Tongue (tissue), 2 donors: Measurements from ENCODE around the gene POU3F2. TPM values are rescaled to one million over a fixed set of nuclear protein-coding genes. Genes with fewer than 3 reads are reported as not detected.

Experiments used
- DNase-seq: peaks from one replicate; pipeline ENCODE4 v3.0.0-alpha.2; 2015
- total RNA-seq: library from RNA; depleted of rRNA; stranded (reverse); fragments of >200 nt; gene quantifications from one replicate; pipeline ENCODE4 v1.2.3, GENCODE V29; 2014

POU3F2 gene
- total RNA-seq, 1 donor from 2014 or later = 0.41 TPM

DNA sequence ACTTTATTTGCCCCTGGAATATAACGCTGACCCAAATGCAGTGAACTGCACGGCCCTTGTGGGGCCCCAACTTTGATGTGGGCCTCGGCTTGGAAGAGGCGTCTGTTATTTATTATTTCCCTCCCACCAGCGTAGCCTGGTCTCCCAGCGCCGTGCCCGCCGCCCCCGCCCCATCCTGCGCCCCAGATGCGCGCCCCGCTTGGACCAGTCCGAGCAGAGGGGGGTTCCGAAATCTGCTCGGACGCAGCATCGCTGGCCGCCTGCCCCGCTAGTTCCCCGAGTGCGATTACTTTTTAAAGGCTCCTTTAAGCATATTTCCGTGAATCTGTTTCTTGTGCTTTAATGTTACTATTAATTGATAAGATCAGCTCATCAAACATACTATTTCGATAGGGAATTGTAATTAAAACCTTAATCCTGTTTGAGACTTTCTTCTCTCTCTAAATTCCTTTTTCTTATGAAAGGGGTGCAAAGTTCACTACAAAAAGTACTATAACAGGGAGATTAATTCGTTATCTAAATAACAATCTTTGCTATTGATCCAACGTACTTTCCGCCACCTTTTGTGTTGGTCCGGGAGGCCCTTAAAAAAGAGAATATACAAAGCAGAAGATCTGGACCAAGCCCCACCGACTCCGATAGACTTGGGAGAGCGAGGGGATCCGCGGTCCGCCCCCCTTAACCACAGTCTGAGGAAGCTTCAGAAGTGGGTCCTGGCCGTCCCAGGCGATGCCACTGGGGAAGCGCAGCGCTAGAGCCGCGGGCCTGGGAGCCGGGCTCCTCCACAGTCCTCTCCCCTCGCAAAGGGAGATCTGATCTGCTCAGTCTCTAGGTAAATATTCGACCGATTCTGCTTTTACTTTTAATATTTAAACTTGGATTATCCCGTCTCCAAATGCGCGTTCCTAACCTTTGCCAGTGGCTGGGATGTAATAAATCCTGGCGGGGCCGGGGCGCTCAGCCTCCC, 10.2 kb downstream of the POU3F2 start:
- no peak for DNase-seq

GRCh38 chr6:98845211-98846020, 11.0 kb downstream of the POU3F2 start:
- peak; percentile 93 for DNase-seq

DNA sequence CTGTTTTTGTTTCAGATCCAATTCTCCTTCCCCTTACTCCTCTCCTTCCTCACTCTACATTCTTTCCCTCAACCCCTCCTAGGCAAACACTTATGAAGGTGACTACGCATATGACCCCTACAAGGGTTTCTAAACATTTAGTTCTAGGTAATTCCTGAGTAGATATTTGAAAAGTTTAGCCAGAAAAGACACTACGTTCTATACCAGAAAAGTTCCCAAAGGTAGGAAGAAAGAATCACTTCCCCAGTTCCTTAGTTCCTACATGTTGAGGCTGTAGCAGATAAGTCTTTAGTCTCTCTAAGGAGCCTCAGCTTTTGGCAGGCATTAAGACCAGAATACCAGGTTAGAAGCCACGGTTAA, 11.6 kb downstream of the POU3F2 start:
- DNase-seq = no peak

DNA sequence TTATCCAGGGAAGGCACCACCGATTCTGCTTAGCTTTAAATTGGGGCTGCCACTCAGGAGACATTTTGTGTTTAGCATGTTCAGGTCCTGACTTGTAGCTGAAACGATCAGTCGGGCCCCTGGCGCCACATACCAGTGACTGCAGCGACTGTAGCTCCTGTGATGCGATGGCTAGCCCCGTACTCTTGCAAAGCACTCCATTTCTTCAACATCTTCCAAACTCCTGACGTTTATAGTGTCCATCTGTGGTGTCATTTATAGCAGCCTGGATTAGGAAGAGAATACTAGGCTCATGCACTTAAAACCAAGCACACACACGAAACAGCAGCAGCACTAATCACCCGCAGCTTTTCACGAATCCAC, 13.0 kb downstream of the POU3F2 start:
- DNase-seq = no peak

DNA sequence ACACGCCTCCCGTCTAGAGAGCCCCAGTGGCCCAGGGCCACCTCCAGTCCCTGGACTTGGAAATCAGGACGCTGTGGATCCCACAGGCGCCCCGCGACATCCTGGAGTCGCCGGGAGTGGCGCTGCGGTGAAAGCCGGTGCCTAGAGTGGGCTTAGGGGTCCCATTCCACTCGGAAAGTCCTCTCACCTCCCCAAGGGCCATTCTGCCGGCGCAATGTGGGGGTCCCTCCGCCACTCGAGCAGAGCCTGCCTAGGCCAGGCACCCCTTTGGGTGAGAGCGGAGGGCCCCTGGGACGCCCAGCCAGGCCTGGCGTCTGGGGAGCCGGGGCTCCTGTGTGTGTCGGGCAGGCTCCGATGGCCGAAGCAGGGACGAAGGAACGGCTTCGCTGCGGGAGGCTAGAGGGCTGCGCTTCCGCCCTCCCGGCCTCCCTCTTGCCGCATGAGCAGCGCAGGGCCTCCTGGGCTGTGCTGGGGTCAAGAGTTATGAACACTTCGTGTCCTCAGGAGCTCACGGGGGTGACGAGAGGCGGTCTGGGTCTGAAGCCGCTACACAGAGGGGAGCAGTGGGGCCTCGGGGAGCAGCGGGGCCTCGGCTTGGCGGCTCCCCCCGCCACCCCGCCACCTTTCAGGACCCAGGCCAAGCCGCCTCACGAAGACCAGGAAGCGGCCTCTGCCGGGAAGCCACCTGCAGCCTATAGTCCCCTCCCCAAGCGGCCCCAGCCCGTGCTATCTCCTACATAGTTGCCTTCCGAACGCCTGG, 13.6 kb downstream of the POU3F2 start:
- no peak for DNase-seq

DNA sequence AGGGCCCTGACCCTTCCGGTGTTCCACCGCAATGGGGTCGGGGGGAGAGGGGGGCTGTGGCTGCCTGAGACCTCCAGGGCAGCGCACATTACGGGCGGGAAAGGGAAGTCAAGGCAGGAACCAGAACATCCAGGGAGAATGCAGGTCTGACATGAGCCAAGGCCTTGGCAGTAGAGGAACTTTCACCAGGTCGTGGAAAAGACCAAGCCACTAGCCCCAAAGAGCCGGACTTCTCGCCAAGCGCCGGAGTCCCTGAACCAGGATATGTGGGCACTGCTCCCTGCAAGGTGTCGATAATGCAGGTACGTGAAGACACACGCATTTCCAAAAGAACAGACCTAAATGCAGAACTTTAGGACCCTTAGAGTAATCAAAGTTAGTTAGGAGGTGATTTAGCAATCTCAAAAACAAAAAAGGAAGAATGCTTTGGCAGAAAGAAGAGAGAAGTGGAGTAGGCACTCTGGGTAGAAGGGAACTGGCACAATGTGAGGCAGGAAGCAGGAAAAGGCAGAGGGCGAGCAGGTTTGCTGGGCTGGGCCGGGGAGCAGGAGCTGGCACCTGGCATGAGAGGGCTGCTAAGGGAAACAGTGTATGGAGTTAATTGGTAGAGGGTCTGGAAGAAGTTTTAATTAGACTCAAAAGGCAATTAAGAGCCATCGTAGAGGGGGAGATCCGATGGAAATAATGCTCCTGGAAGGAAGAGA, 14.3 kb downstream of the POU3F2 start:
- no peak for DNase-seq

DNA sequence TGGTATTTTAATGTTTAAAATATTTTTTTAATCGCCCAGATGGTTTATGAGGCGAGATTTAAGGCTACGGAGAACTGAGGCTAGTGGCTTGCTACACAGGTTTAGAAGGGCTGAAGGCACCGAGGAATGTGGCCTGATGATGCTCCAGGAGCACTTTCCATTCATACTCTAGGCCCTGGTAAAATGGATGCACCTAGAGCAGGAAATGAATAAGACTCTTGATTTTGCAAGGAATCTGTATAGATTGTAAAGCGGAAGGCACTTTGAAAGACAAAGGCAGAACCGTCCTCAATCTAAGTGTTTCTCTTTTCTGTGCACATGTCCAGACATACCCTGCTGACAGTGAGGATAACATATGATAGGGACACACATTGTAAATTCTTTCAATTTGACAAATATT, 30.1 kb downstream of the POU3F2 start:
- no peak for DNase-seq

- no peak for DNase-seq
These were observed 36.7 kb downstream of the POU3F2 start for GRCh38 chr6:98871057-98871456.

DNA sequence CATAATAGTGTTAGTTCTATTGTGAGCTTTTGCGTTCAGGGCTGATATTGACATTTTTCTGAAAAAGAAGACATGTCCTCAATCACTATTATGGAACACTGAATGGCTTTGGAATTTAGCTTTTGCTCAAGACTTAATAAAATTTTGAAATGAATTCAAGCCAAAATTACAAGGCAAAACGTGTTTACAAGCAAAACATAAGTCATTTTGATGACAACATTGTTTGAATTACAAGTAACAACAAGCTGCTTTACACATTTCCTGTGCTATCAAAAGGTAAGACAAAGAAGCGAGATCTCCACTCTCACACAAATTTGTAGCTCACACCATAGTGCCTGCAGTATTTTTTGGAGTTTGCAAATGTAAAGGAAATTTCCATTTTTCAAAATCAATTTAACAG, 37.4 kb downstream of the POU3F2 start:
- DNase-seq = no peak

GRCh38 chr6:98875375-98875774, 41.0 kb downstream of the POU3F2 start:
- DNase-seq = no peak

DNA sequence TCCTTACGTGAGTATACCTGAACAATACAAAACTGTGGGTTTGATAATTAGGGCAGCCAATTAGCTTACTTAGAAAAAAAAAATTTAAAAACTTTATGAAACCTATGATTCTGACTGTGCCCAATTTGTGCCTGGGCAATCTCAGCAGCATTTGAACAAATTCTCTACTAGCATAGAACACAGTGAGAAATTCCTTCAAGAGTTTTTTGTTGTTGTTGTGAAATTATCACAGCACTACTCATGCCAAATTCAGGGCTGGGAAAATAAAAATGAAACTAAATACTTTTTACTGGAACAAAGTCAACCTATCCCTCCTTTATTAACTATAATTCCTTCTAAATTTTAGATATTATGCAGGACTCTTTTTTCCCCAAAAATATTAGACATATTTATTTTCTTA, 42.9 kb downstream of the POU3F2 start:
- DNase-seq = no peak

DNA sequence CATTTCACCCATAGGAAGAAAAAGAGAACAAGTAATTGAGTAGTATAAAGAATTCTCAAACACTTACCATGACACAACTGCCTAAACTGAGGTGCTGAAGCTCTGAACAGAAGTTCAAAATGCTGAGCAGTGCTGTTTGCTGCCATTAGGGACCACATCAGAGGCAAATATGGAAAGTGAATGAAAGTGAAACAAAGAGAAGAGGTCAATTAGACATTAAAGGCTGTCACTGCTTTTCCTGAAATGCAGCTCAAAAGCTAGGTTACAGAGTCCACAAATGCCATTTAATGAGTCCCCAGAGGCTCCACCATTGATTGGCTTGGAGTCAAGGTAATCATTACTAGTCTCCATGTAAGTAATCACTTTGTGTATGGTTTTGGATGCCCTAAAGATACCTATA, 46.1 kb downstream of the POU3F2 start:
- no peak for DNase-seq

DNA sequence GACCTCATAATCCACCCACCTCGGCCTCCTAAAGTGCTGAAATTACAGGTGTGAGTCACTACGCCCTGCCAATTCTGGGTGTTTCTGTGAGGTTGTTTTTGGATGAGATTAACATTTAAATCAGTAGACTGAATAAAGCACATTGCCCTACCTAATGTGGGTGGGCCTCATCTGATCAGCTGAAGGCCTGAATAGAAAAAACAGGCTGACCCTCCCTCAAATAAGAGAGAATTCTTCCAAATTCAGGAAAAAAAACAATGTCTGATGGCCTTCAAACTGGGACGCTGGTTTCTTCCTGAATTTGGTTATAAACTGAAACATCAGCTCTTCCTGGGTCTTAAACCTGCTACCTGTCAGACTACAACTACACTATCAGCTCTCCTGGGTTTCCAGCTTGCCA, 51.0 kb downstream of the POU3F2 start:
- no peak for DNase-seq

DNA sequence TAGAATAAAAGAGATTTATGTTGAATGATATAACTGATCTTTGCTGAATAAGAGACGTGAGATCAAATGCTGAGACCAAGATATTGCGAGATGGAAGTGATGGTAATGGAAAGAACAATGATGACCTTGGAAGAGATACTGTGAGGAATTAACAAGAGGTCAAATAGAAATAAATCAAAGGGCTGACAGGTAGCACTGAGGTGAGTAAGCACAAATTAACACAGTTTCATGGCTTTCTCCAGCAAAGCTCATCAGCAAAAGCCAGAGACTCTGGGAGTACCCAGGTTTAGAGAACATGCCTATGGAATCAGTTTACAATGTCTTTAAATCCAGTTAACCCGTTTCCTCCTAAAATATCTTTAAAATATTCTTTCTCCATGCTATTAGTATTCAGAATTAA, 53.3 kb downstream of the POU3F2 start:
- DNase-seq = no peak

Other genes with a start within 250 kb of the POU3F2 start
- 25.2 TPM for gene FBXL4, start 113.4 kb downstream of the POU3F2 start, total RNA-seq